Upper lobe of left lung (tissue), 6 donors: ENCODE data around the gene SNX1. TPM values are rescaled to one million over a fixed set of nuclear protein-coding genes. Genes with fewer than 3 reads are reported as not detected.

Experiments used
- ATAC-seq, 2 donors: fragments of 200-7000 bp; cut with Tn5 transposase; one replicate each; pipeline ENCODE4 v1.9.1; 2022; ENCODE audit warnings: mild to moderate bottlenecking in 2 of 2, moderate library complexity in 2 of 2; ENCODE audit not compliant: low FRiP score in 2 of 2
- DNase-seq, 2 donors: peaks; one replicate each; pipeline ENCODE4 v3.0.0-alpha.2; 2019 to 2020
- H3K27ac ChIP-seq, 4 donors: fragments of 200-600 bp; sonication (generic); one replicate each; pipeline ENCODE4 v1.5.1; 2016 to 2019
- H3K27me3 ChIP-seq, 4 donors: fragments of 200-600 bp; sonication (generic); one replicate each; pipeline ENCODE4 v1.5.1; 2017 to 2019
- H3K36me3 ChIP-seq, 4 donors: fragments of 200-600 bp; sonication (generic); one replicate each; pipeline ENCODE4 v1.5.1; 2016 to 2019
- H3K4me1 ChIP-seq, 4 donors: fragments of 200-600 bp; sonication (generic); one replicate each; pipeline ENCODE4 v1.5.1; 2018 to 2019
- H3K4me3 ChIP-seq, 4 donors: fragments of 200-600 bp; sonication (generic); one replicate each; pipeline ENCODE4 v1.5.1; 2017 to 2019; ENCODE audit warnings: mild to moderate bottlenecking in 2 of 4, moderate library complexity in 1 of 4
- H3K9me3 ChIP-seq, 4 donors: fragments of 200-600 bp; sonication (generic); one replicate each; pipeline ENCODE4 v1.5.1; 2018 to 2019
- EP300 ChIP-seq, 4 donors: sonication (generic); formaldehyde crosslinking; IDR thresholded peaks; one replicate each; pipeline ENCODE4 v1.5.1; 2017; ENCODE audit warnings: antibody characterized with exemption in 4 of 4, control low read depth in 2 of 4
- POLR2A ChIP-seq, 4 donors: fragments of 450-650 bp; IDR thresholded peaks; one replicate each; pipeline ENCODE4 v1.5.1; 2016 to 2017; ENCODE audit warnings: antibody characterized with exemption in 4 of 4, mild to moderate bottlenecking in 2 of 4
- POLR2AphosphoS5 ChIP-seq, 2 donors: sonication (generic); formaldehyde crosslinking; IDR thresholded peaks; one replicate each; pipeline ENCODE4 v1.5.1; 2017; ENCODE audit warnings: antibody characterized with exemption in 2 of 2
- WGBS, 2 donors: methylation state at CpG; one replicate each; pipeline ENCODE4 v1.1.5; 2017 to 2018; 5-methylcytosine and 5-hydroxymethylcytosine counted together
- total RNA-seq, 6 donors: library from RNA; depleted of rRNA in 4 of 6; stranded (reverse); fragments of >200 nt in 4 of 6; gene quantifications; one replicate each; pipeline versions ENCODE4 v1.1.0 to v1.2.1, GENCODE V29; 2016 to 2021
- TF ChIP-seq, protein P1 (sequence below), 6 experiments: fragments of 450-650 bp in 4 of 6; fragments of 200-600 bp in 2 of 6; sonication (generic) in 2 of 6; IDR thresholded peaks; one replicate each; pipeline ENCODE4 v1.5.1; 2016 to 2019; ENCODE audit warnings: antibody characterized with exemption in 6 of 6
- donor health status: DM: no; HTN: no; CAD: no; lungs with moderate emphysema.
- donor health status: DM: no; HTN: yes; CAD: no; lungs with severe emphysema.

The SNX1 gene
- total RNA-seq, result 100 to 1,000 TPM; 103 to 234 (median 154) TPM

DNA sequence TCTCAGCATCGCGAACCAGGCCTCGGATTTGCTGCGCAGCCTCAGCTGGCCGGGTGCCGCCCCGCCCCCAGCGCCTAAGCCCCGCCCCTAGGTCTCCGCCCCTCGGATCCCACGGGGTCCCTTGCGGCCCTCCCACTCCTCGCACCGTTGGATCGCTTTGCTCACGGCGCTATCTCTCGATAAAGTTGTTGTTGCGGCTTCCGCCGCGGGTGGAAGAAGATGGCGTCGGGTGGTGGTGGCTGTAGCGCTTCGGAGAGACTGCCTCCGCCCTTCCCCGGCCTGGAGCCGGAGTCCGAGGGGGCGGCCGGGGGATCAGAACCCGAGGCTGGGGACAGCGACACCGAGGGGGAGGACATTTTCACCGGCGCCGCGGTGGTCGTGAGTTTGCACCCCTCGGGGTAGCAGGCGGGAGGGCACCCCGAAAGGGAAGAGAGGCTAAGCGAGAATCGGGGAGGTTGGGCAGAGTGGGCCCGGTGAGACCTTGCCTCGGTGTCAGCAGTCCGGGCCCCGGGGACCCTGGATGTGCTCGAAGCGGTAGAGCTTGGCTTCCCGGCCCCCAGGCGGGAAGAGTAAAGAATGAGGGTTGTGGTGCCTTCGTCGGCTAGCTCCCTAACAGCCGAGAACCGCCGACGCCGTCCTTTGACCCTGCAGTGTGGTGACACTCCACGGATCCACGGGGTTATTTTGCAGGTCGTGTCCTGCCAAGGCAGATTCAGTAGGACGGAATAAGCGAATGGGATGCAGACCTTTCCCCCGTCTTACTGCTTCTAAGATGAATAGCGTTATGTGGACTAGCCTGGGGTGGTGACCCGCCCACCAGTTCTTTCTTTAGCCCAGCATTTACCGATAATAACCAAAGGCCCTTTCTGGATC is at the start of gene SNX1:
Gene SNX1, plus strand, starts transcription at position 188 of the 873 bp plus-strand sequence. Its CDS starts 32 bp downstream, at position 220.
- TF ChIP-seq POLR2A (IDR thresholded peaks at IDR 0.05) (peak in 3 of 4 donors; percentile 93 to 98 (median 96)), POLR2AphosphoS5 (IDR thresholded peaks at IDR 0.05) (peak; percentile 98 to 99), EP300 (IDR thresholded peaks at IDR 0.05) (peak in 1 of 4 donors; percentile 12)
- TF ChIP-seq, protein P1, sequence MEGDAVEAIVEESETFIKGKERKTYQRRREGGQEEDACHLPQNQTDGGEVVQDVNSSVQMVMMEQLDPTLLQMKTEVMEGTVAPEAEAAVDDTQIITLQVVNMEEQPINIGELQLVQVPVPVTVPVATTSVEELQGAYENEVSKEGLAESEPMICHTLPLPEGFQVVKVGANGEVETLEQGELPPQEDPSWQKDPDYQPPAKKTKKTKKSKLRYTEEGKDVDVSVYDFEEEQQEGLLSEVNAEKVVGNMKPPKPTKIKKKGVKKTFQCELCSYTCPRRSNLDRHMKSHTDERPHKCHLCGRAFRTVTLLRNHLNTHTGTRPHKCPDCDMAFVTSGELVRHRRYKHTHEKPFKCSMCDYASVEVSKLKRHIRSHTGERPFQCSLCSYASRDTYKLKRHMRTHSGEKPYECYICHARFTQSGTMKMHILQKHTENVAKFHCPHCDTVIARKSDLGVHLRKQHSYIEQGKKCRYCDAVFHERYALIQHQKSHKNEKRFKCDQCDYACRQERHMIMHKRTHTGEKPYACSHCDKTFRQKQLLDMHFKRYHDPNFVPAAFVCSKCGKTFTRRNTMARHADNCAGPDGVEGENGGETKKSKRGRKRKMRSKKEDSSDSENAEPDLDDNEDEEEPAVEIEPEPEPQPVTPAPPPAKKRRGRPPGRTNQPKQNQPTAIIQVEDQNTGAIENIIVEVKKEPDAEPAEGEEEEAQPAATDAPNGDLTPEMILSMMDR (IDR thresholded peaks at IDR 0.05), result peak in 4 of 6 experiments; percentile 32 to 56 (median 50)
- WGBS, 2 donors, result 0% methylated on average over 26 to 68 of the region's 70 CpGs
- peak within 1 kb of the TSS; percentile 54 to 86 (median 82) for H3K4me3 ChIP-seq
- peak; percentile 93 to 96 for ATAC-seq
- peak within 1 kb of the TSS; percentile 82 to 91 (median 90) for H3K27ac ChIP-seq
- H3K9me3 ChIP-seq, result no peaks in the 10 kb centered on the region
- H3K27me3 ChIP-seq, result no peaks in the 10 kb centered on the region
- DNase-seq, result peak; percentile 96 to 100
- H3K4me1 ChIP-seq, result peaks cover 60 to 78% (median 62%) of the 10 kb centered on the region in 4 donors
- H3K36me3 ChIP-seq, result no peaks in the 10 kb centered on the region

GRCh38 chr15:64046421-64047153 is 49.2 kb upstream of the SNX1 start, which contains the start of gene DAPK2:
DAPK2 (minus strand) TSS chr15:64046485; CDS start chr15:64040261, 6,224 bp downstream.
- H3K9me3 ChIP-seq, result no peaks in the 10 kb centered on the region
- peak; percentile 85 to 92 for ATAC-seq
- H3K4me3 ChIP-seq, result peak within 1 kb of the TSS; percentile 30 to 79 (median 77)
- H3K4me1 ChIP-seq, result peaks cover 29 to 50% (median 42%) of the 10 kb centered on the region in 4 donors
- no peaks in the 10 kb centered on the region for H3K27me3 ChIP-seq
- no peaks in the 10 kb centered on the region for H3K36me3 ChIP-seq
- peak within 1 kb of the TSS; percentile 63 to 89 (median 79) for H3K27ac ChIP-seq
- TF ChIP-seq POLR2A (IDR thresholded peaks at IDR 0.05) (peak in 1 of 4 donors; percentile 57), POLR2AphosphoS5 (IDR thresholded peaks at IDR 0.05) (no peak), EP300 (IDR thresholded peaks at IDR 0.05) (no peak)
- TF ChIP-seq, protein P1 (IDR thresholded peaks at IDR 0.05), result peak; percentile 81 to 93 (median 90)
- 14 to 31% methylated on average over 16 to 37 of the region's 50 CpGs for WGBS, 2 donors
- DNase-seq, result peak; percentile 81 to 95

DNA sequence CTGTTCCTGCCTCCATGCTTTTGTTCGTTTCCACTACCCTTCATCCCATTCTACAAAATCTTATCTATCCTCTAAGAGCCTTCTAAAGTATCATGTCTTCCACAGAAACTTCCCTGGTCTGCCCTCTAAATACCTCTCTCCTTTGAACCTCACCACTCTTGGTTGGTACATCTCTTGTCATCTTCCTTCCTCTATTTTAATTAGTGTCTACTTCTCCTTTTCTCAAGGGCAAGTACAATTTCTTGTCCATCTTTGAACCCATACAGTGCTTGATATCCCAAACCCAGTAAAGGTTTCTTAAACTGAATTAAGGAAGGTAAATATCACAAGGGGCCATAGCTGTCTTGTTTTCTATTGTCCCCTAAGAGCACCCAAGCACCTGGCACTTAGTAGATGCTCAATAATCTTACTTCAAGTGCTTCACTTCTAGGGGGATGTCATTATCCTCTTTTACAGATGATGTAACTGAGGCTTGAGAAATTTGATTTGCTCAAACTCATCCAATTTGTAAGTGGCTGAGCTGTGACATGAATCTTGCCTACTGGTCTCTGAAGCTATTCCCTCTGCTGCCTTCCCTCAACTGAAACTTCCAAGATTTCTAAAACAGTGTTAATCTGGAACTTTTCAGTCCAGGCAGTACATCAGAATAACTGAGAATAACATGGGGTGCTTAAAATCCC is 46.9 kb upstream of the SNX1 start:
- no peak for ATAC-seq
- Histone ChIP-seq H3K4me3 (no peak overlapping the region), H3K36me3 (no peaks in the 10 kb centered on the region), H3K27me3 (no peaks in the 10 kb centered on the region), H3K27ac (peak overlapping the region in 2 of 4 donors; percentile 45 to 48), H3K4me1 (peaks cover 25 to 43% (median 39%) of the 10 kb centered on the region in 4 donors), H3K9me3 (no peaks in the 10 kb centered on the region)
- no peak for DNase-seq
- 76 to 79% methylated on average over 1 of the region's 1 CpG for WGBS, 2 donors
- TF ChIP-seq POLR2AphosphoS5 (IDR thresholded peaks at IDR 0.05), result no peak

DNA sequence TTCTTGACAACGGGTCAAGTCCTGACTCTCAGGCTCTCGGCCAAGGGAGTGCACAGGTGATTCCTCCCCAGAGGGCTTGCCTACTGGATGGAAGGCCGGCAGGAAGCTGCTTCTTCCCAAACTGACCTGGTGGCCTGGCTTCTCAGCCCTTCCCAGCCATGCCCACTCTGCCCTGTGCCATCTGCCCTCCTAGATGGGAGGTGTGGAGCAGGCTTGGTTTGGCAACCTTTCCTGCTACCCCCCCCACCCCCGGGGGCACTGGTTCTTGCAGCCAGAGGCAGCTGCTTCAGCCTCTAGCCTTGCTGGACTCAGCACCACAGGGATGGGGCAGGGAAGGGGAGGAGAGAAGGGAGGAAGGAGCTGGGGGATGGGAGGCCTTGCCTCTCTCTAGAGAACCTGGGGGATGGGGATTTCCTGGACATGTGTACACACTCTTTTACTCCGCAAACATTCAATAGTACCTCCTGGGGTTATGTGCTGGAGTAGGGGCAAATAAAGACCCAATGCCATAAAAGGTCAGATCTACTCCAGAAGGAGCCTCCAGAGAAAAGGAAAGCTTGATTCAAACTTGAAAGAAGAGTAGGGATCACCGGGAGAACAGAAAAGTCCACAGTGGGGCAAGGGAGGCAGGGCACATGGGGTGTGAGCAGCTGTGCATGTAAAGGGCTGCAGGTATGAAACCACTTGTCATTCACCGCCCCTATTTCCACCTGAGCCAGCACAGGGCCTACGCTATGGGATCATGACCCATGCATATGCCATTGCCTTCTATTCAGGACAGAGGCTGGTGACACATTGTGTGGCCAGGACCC is 45.3 kb upstream of the SNX1 start:
- no peaks in the 10 kb centered on the region for H3K9me3 ChIP-seq
- H3K4me3 ChIP-seq, result no peak overlapping the region
- WGBS, 2 donors, result 45 to 64% methylated on average over 5 to 8 of the region's 8 CpGs
- ATAC-seq, result peak in 1 of 2 donors; percentile 38
- TF ChIP-seq, protein P1 (IDR thresholded peaks at IDR 0.05), result no peak
- no peaks in the 10 kb centered on the region for H3K36me3 ChIP-seq
- H3K27me3 ChIP-seq, result no peaks in the 10 kb centered on the region
- H3K27ac ChIP-seq, result peak overlapping the region in 1 of 4 donors; percentile 41
- H3K4me1 ChIP-seq, result peaks cover 22 to 30% (median 27%) of the 10 kb centered on the region in 4 donors
- peak; percentile 22 to 75 for DNase-seq
